Limb (tissue), 2 donors: ENCODE data around the gene SPINK4.

Experiments
- DNase-seq, 2 donors: peaks; one replicate each; pipeline ENCODE4 v3.0.0-alpha.2; 2016; ENCODE audit errors: extremely low spot score in 2 of 2

The SPINK4 gene

GRCh38 chr9:33291031-33291397 lies 51.0 kb downstream of the SPINK4 start:
- no peak for DNase-seq

GRCh38 chr9:33291901-33292300 lies 51.9 kb downstream of the SPINK4 start:
- no peak for DNase-seq

GRCh38 chr9:33293782-33294181 lies 53.8 kb downstream of the SPINK4 start:
- DNase-seq = no peak

GRCh38 chr9:33294670-33295432 lies 54.9 kb downstream of the SPINK4 start:
- no peak for DNase-seq

- DNase-seq = no peak
Observed at GRCh38 chr9:33295571-33295970, 55.6 kb downstream of the SPINK4 start.

- DNase-seq = no peak
Observed at GRCh38 chr9:33297432-33297831, 57.5 kb downstream of the SPINK4 start.
